NCI-H2227 treated with DMSO at 0.1 percent for 48 hours (cell line): ENCODE measurements around the gene GALNS.
"Not testable (repeated sequence)": the region's sequence is repeated elsewhere in the genome, so short reads cannot be mapped to it uniquely, and the experiment has no call there.

Source experiments
- DNase-seq: peaks from one replicate; lab custom pipeline; 2025; lab: John Stamatoyannopoulos, UW

Gene GALNS

GRCh38 chr16:88836791-88837190 is 20.0 kb downstream of the GALNS start:
- DNase-seq = no peak

- DNase-seq = no peak
Measured at GRCh38 chr16:88835818-88836217, 20.9 kb downstream of the GALNS start.

DNA sequence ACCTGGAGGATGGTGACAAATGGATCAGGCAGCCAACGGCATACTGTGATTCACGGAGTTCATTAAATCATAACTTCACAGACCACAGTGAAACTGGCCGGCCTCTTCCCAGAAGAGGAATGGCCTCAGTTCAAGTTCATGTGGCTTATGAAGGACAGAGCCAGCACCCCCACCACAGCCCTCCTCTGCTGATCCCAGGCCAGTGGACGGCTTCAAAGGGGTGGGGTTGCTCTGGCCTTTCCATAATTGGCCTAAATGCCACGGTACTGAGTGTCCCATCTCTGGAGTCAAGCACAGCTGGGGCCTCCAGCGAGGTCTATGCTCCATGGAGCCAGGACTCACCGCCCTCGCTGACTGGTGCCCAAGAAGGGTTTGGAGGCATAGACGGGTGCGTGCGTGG is 21.4 kb downstream of the GALNS start:
- DNase-seq = no peak

DNA sequence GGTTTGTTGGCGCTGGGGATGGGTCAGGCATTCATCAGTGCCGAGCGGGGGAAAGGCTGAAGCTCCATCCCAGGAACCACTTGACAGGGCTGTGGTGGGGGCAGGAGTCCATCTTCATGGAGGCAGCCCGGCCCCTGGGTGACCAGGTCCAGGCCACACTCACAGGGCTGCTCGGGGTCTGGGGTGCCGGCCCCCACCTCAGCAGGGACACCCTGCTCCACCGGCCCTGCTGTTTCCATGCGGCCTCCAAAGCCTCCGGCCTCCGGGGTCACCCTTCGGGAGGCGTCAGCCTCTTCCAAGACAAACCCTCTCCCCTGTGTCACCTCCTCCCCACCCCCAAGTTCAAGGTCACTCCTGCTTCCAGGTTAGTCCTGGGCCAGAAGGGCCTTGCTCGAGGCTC is 22.1 kb downstream of the GALNS start:
- no peak for DNase-seq

DNA sequence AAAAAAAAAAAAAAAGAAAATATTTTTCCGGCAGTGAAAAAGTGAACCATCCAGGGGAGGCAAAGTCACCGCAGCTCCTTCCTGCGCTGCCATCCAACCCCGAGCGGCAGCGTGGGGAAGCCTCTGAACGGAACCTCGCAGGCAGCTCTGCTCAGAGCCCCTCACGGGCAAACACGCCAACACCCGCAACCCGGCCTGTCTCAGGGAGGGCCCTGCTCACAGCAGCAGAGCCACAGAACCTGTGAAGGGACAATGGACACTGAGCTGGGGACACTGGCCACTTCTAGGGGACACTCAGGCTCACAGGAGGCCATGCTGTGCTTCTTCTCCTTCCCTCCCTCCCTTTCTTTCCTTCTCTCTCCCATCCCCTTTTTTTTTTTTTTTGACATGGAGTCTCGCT is 23.7 kb downstream of the GALNS start:
- no peak for DNase-seq

- no peak for DNase-seq
Measured at GRCh38 chr16:88831838-88832237, 24.9 kb downstream of the GALNS start.

DNA sequence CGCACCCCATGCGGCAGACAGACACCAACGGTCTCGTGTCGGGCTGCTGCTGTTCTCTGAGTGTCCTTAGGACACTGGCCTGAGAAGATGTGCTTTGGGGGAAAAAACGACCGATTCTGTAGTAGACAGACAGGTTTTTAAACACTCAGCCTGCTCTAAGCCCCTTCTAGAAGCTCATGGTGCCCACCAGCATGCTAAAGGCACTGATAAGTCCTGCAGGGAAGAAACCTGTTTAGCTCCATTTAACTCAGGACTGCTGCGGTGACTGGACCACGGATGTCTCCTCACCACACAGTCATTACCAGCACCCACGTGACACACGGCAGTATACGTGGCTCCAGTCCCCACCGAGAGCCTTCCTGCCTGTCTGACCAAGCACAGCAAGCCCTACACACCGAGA is 26.0 kb downstream of the GALNS start:
- DNase-seq = no peak

GRCh38 chr16:88830258-88830657 is 26.5 kb downstream of the GALNS start:
- DNase-seq = no peak

DNA sequence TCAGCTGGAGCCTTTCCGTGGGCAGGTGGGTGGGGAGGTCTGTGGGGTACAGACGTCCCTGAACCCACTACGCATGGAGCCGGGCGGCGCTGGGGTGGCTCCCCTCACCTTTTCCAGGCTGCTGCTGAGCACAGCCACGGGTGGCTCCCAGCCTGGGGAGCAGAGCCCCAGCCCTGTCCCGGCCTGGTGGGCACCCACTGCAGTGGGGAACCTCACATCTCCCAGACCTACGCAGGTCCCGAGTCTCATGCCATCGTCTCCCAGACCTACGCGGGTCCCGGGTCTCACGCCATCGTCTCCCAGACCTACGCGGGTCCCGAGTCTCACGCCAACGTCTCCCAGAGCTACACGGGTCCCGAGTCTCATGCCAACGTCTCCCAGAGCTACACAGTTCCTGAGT is 28.0 kb downstream of the GALNS start:
- no peak for DNase-seq

GRCh38 chr16:88827727-88828126 is 29.0 kb downstream of the GALNS start:
- DNase-seq = no peak

- no peak for DNase-seq
Measured at GRCh38 chr16:88826070-88826840, 30.5 kb downstream of the GALNS start.

DNA sequence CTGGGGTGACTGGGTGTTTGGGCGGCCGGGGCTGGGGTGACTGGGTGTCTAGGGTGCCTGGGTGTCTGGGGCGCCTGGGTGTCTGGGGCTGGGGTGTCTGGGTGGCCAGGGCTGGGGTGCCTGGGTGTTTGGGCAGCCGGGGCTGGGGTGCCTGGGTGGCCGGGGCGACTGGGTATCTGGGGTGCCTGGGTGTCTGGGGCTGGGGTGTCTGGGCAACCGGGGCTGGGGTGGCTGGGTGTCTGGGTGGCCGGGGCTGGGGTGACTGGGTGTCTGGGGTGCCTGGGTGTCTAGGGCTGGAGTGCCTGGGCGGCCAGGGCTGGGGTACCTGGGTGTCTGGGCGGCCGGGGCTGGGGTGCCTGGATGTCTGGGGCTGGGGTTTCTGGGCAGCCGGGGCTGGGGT is 31.6 kb downstream of the GALNS start:
- DNase-seq = no peak

DNA sequence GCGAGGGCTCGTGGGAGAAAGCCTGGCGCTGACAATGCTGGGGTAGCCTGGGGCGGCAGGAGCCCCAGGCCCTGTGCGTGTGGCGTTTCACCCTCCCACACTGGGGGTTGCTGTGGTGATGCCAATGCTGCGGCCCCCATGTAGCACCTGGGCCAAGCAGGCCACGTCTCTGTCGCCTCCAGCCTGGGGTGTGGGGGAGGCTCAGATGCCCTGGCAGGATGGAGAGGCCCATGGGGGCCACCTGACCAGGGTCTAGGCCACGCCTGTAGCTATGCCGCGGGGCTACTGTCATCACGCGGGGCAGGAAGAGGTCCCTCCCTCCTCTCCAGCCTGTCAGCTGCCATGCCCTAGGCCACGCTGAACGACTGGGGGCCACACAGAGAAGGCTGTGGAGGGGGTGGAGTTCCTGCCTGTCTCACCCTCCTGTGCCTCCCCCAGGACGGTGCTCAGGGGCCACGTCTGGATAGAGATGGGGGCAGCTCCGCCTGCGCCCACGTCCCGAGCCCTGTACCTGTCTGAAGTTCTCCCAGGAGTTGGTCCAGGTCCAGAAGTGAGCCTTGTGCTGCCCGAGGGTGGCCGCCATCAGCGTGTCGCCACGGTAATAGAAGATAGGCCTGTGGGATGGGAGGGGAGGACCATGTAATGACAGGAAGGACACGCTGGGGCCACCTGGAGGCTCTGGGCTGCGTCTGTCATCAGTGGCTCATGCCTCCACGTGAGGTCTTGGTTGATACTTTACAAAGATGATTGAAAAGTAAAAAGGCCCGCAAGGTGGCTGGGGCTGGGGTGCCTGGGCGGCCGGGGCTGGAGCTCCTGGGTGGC is 32.3 kb downstream of the GALNS start:
- no peak for DNase-seq

DNA sequence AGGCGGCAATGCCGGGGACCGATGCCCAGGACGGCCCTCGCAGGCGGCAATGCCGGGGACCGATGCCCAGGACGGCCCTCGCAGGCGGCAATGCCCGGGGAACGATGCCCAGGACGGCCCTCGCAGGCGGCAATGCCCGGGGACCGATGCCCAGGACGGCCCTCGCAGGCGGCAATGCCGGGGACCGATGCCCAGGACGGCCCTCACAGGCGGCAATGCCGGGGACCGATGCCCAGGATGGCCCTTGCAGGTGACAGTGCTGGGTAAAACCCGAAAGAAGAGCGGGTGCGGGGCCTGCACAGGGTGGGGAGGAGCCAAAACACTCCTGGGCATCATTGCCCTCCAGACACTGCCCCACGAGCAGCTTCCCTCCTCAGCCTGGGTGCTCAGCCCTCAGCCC is 33.1 kb downstream of the GALNS start:
- DNase-seq = not testable (repeated sequence)

DNA sequence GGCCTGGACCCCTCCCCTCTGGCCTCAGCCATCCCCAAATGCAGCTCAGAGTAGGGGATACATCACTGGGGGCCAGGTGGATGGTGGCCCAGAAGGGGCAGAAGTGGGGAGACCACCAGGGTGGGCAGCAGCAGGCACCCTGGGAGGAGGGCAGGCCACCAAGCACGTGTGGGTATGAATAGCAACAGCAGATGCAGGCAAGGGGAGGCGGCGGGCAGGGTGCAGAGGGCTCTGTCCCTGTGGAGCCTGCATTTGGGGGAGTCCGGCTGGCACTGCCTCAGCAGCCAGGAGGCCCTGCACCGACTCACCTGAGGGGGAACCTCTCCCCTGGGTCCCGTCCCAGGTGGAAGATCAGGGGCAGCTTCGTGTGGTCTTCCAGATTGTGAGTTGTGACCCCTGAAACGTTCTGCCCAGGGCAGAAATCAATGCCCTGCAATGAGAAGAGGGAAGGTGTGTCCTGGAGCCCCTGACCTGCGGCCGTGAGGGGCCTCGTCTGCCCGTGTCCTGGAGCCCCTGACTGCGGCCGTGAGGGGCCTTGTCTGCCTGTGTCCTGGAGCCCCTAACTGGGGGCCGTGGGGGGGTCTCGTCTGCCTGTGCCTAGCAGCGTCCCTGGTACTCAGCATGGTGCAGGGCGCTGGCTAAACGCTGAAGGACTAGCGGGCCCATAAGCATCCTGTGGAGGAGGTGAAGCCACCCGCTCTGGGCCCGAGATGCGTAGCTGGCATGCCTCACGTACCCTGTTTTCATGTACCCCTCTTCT is 34.3 kb downstream of the GALNS start:
- no peak for DNase-seq

- no peak for DNase-seq
Measured at GRCh38 chr16:88821168-88821850, 35.4 kb downstream of the GALNS start.

- DNase-seq = no peak
Measured at GRCh38 chr16:88820385-88821025, 36.2 kb downstream of the GALNS start.

DNA sequence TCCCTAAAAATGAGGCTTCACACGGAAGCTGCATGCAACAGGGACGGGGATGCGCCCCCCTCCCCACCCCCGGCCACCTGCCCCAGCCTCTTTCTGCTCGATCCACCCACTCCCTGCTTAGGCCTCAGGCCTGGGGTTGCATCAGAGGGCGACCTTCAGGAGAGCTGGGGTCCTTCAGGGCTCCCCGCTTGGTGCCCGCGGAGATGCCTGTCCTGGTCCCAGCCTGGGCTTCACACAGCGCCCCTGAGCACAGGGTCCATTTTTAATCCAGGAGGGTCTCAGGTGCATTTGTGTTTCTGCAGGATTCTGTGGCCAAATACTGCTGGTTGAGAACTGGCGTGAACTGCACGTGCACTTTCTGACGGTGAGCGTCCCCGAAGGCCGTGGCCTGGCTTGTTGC is 37.6 kb downstream of the GALNS start:
- no peak for DNase-seq

GRCh38 chr16:88818575-88818874 is 38.2 kb downstream of the GALNS start:
- DNase-seq = no peak

DNA sequence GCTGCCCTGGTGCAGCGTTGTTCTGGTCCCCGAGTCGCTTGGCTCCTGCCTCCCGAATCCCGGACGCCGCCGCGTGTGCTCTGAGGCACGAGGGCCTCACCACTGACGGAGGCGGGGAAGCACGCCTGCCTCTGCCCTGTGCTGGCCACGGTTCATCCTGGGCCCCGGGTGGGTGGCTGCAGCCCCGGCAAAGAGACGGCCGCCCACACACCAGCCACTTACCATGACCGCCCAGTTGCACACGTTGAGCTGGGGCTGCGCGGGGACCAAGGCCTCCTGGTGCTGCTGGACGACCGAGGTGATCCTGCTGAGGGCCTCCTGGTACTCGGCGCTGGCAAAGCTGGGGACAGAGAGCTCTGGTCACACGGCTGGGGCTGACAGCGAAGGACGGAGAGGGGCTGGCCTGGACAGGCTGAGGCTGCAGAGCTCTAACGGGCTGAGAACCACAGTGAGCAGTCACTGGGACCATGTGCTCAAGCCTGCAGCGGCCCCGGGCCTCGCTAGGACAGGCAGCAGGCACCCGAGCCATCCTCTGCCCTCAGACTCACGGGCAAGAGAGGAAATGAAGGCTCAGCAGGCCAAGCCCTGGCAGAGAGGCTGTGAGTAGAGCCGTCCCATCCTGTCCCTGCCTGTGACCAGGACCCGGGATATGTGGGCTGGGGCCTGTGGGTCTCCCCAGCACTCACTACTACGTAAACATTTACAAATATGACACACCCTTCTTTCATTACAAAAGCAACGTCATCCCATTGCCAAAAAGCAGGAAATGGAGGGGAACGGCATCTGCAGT is 38.8 kb downstream of the GALNS start:
- DNase-seq = no peak
